ENCODE measurements around the gene CASZ1. TPM values are rescaled to one million over a fixed set of nuclear protein-coding genes. Genes with fewer than 3 reads are reported as not detected.

CASZ1 gene
- total RNA-seq, 2 experiments from 2014 or later: 3.7 to 4.0 TPM

GRCh38 chr1:10820422-10820821 lies 24.0 kb upstream of the CASZ1 start:
- H3K9me3 Mint-ChIP-seq (ENCODE audit: low read depth): no peaks in the 10 kb centered on the region
- H3K27me3 Mint-ChIP-seq: peaks cover 6% of the 10 kb centered on the region
- ChIA-PET POLR2A (no interaction called here), CTCF (interaction anchor here (0.5 kb wide), 1 partner anchor 1199 kb away, joined by 3 read pairs; no protein-coding TSS in a partner anchor)
- intact Hi-C loops (cut with DNase I, micrococcal nuclease): no loop called here
- H3K4me1 Mint-ChIP-seq: no peaks in the 10 kb centered on the region
- H3K27ac Mint-ChIP-seq: no peak overlapping the region
- no peak for DNase-seq
- H3K4me3 Mint-ChIP-seq: no peak overlapping the region
- H3K36me3 Mint-ChIP-seq (ENCODE audit: low read depth): no peaks in the 10 kb centered on the region
- ATAC-seq: no peak

- ATAC-seq (no peak), DNase-seq (no peak)
- no peaks in the 10 kb centered on the region for H3K4me1 Mint-ChIP-seq
- H3K36me3 Mint-ChIP-seq (ENCODE audit: low read depth): no peaks in the 10 kb centered on the region
- peaks cover 8% of the 10 kb centered on the region for H3K27me3 Mint-ChIP-seq
- ChIA-PET CTCF (interaction anchor here (0.5 kb wide), 1 partner anchor 121 kb away, joined by 3 read pairs; no protein-coding TSS in a partner anchor), POLR2A (no interaction called here)
- no peak overlapping the region for H3K27ac Mint-ChIP-seq
- H3K9me3 Mint-ChIP-seq (ENCODE audit: low read depth): no peaks in the 10 kb centered on the region
- no peak overlapping the region for H3K4me3 Mint-ChIP-seq
- intact Hi-C loops (cut with DNase I, micrococcal nuclease): no loop called here
Measured at GRCh38 chr1:10819198-10819901, 22.9 kb upstream of the CASZ1 start.

- no peak for ATAC-seq
- intact Hi-C loops (cut with DNase I, micrococcal nuclease): no loop called here
- H3K27ac Mint-ChIP-seq: no peak overlapping the region
- DNase-seq: no peak
- no peaks in the 10 kb centered on the region for H3K9me3 Mint-ChIP-seq (ENCODE audit: low read depth)
- peaks cover 8% of the 10 kb centered on the region for H3K27me3 Mint-ChIP-seq
- CTCF ChIA-PET: interaction anchor here (0.5 kb wide), 1 partner anchor 145 kb away, joined by 3 read pairs; no protein-coding TSS in a partner anchor
- no peaks in the 10 kb centered on the region for H3K36me3 Mint-ChIP-seq (ENCODE audit: low read depth)
- H3K4me3 Mint-ChIP-seq: no peak overlapping the region
- POLR2A ChIA-PET: no interaction called here
- H3K4me1 Mint-ChIP-seq: no peaks in the 10 kb centered on the region
Measured at GRCh38 chr1:10818262-10819197, 22.1 kb upstream of the CASZ1 start.

GRCh38 chr1:10816743-10817369 lies 20.4 kb upstream of the CASZ1 start:
- Mint-ChIP-seq H3K27ac (no peak overlapping the region), H3K27me3 (peaks cover 8% of the 10 kb centered on the region), H3K36me3 (ENCODE audit: low read depth) (no peaks in the 10 kb centered on the region), H3K4me1 (no peaks in the 10 kb centered on the region), H3K4me3 (no peak overlapping the region), H3K9me3 (ENCODE audit: low read depth) (no peaks in the 10 kb centered on the region)
- no peak for ATAC-seq
- POLR2A ChIA-PET: interaction anchor here (0.7 kb wide), 1 partner anchor 274 kb away, joined by 3 read pairs; no protein-coding TSS in a partner anchor
- CTCF ChIA-PET: no interaction called here
- no peak for DNase-seq
- intact Hi-C loops (cut with DNase I, micrococcal nuclease): no loop called here

- no peak for DNase-seq
- Mint-ChIP-seq H3K27ac (no peak overlapping the region), H3K36me3 (ENCODE audit: low read depth) (no peaks in the 10 kb centered on the region), H3K4me3 (no peak overlapping the region), H3K9me3 (ENCODE audit: low read depth) (no peaks in the 10 kb centered on the region), H3K4me1 (no peaks in the 10 kb centered on the region), H3K27me3 (peaks cover 5% of the 10 kb centered on the region)
- intact Hi-C loops (cut with DNase I, micrococcal nuclease): no loop called here
- ChIA-PET POLR2A (no interaction called here), CTCF (no interaction called here)
- no peak for ATAC-seq
Measured at GRCh38 chr1:10816233-10816632, 19.8 kb upstream of the CASZ1 start.

GRCh38 chr1:10815858-10816195 lies 19.4 kb upstream of the CASZ1 start:
- CTCF ChIA-PET: no interaction called here
- H3K36me3 Mint-ChIP-seq (ENCODE audit: low read depth): no peaks in the 10 kb centered on the region
- POLR2A ChIA-PET: interaction anchor here (0.6 kb wide), 1 partner anchor 16 kb away, joined by 5 read pairs; no protein-coding TSS in a partner anchor
- no peaks in the 10 kb centered on the region for H3K9me3 Mint-ChIP-seq (ENCODE audit: low read depth)
- ATAC-seq (no peak), DNase-seq (no peak)
- H3K4me1 Mint-ChIP-seq: no peaks in the 10 kb centered on the region
- no peak overlapping the region for H3K27ac Mint-ChIP-seq
- intact Hi-C loops (cut with DNase I, micrococcal nuclease): no loop called here
- no peak overlapping the region for H3K4me3 Mint-ChIP-seq
- peaks cover 7% of the 10 kb centered on the region for H3K27me3 Mint-ChIP-seq

GRCh38 chr1:10814976-10815857 lies 18.8 kb upstream of the CASZ1 start:
- peaks cover 7% of the 10 kb centered on the region for H3K27me3 Mint-ChIP-seq
- H3K4me3 Mint-ChIP-seq: no peak overlapping the region
- DNase-seq: no peak
- no peaks in the 10 kb centered on the region for H3K4me1 Mint-ChIP-seq
- intact Hi-C loops (cut with DNase I, micrococcal nuclease): no loop called here
- POLR2A ChIA-PET: interaction anchor here (0.6 kb wide), 1 partner anchor 17 kb away, joined by 5 read pairs; no protein-coding TSS in a partner anchor
- no peaks in the 10 kb centered on the region for H3K9me3 Mint-ChIP-seq (ENCODE audit: low read depth)
- no peak overlapping the region for H3K27ac Mint-ChIP-seq
- ATAC-seq: no peak
- CTCF ChIA-PET: no interaction called here
- H3K36me3 Mint-ChIP-seq (ENCODE audit: low read depth): no peaks in the 10 kb centered on the region

- DNase-seq: no peak
- Mint-ChIP-seq H3K27me3 (peaks cover 9% of the 10 kb centered on the region), H3K9me3 (ENCODE audit: low read depth) (no peaks in the 10 kb centered on the region), H3K36me3 (ENCODE audit: low read depth) (no peaks in the 10 kb centered on the region), H3K4me1 (no peaks in the 10 kb centered on the region), H3K27ac (no peak overlapping the region), H3K4me3 (no peak overlapping the region)
- ATAC-seq: no peak
- ChIA-PET POLR2A (no interaction called here), CTCF (no interaction called here)
- intact Hi-C loops (cut with DNase I, micrococcal nuclease): no loop called here
Measured at GRCh38 chr1:10814312-10814711, 17.9 kb upstream of the CASZ1 start.

GRCh38 chr1:10813799-10814198 lies 17.4 kb upstream of the CASZ1 start:
- ATAC-seq (no peak), DNase-seq (no peak)
- CTCF ChIA-PET: no interaction called here
- Mint-ChIP-seq H3K27ac (no peak overlapping the region), H3K4me3 (no peak overlapping the region), H3K4me1 (no peaks in the 10 kb centered on the region), H3K27me3 (peaks cover 11% of the 10 kb centered on the region), H3K9me3 (ENCODE audit: low read depth) (no peaks in the 10 kb centered on the region), H3K36me3 (ENCODE audit: low read depth) (no peaks in the 10 kb centered on the region)
- intact Hi-C loops (cut with DNase I, micrococcal nuclease): no loop called here
- POLR2A ChIA-PET: no interaction called here

GRCh38 chr1:10812387-10812915 lies 16.0 kb upstream of the CASZ1 start:
- ChIA-PET POLR2A (no interaction called here), CTCF (no interaction called here)
- DNase-seq: no peak
- no peaks in the 10 kb centered on the region for H3K4me1 Mint-ChIP-seq
- peaks cover 12% of the 10 kb centered on the region for H3K27me3 Mint-ChIP-seq
- ATAC-seq: no peak
- H3K4me3 Mint-ChIP-seq: no peak overlapping the region
- intact Hi-C loops (cut with DNase I, micrococcal nuclease): no loop called here
- no peaks in the 10 kb centered on the region for H3K36me3 Mint-ChIP-seq (ENCODE audit: low read depth)
- H3K9me3 Mint-ChIP-seq (ENCODE audit: low read depth): no peaks in the 10 kb centered on the region
- H3K27ac Mint-ChIP-seq: no peak overlapping the region

- H3K9me3 Mint-ChIP-seq (ENCODE audit: low read depth): no peaks in the 10 kb centered on the region
- peaks cover 22% of the 10 kb centered on the region for H3K27me3 Mint-ChIP-seq
- no peak for DNase-seq
- no peak overlapping the region for H3K27ac Mint-ChIP-seq
- no peak overlapping the region for H3K4me3 Mint-ChIP-seq
- ChIA-PET POLR2A (no interaction called here), CTCF (interaction anchor here (0.6 kb wide), 1 partner anchor 116 kb away, joined by 5 read pairs; no protein-coding TSS in a partner anchor)
- H3K36me3 Mint-ChIP-seq (ENCODE audit: low read depth): no peaks in the 10 kb centered on the region
- peaks cover 5% of the 10 kb centered on the region for H3K4me1 Mint-ChIP-seq
- intact Hi-C loops (cut with DNase I, micrococcal nuclease): no loop called here
- ATAC-seq: no peak
Measured at GRCh38 chr1:10808441-10808840, 12.0 kb upstream of the CASZ1 start.

Measured in activated CD4-positive, alpha-beta T cell treated with anti-CD3 and anti-CD28 coated beads for 36 hours (primary cell).